B cell (primary cell): ENCODE results near the gene DDX25. TPM values are rescaled to one million over a fixed set of nuclear protein-coding genes. Genes with fewer than 3 reads are reported as not detected.

ENCODE experiments used
- ATAC-seq: fragments of 200-7000 bp; cut with Tn5 transposase; one replicate; pipeline ENCODE4 v1.10.0; 2021; ENCODE audit warnings: low read depth, mild to moderate bottlenecking, moderate number of reproducible peaks, moderate library complexity
- CTCF ChIA-PET: fragments of 350-600 bp; sonication (Branson Sonifier 250); formaldehyde crosslinking; loops from one replicate; lab custom pipeline; 2021; ENCODE audit warnings: antibody characterized with exemption, inconsistent platforms; lab: Charles Lee
- POLR2A ChIA-PET: fragments of 350-600 bp; sonication (Branson Sonifier 250); formaldehyde crosslinking; loops from one replicate; lab custom pipeline; 2021; ENCODE audit warnings: antibody characterized with exemption; lab: Charles Lee
- DNase-seq: peaks from one replicate; pipeline ENCODE4 v3.0.0; 2013
- H2AFZ ChIP-seq: 2 replicates; pipeline ENCODE4 v1.6.1; 2012; ENCODE audit warnings: mild to moderate bottlenecking, low read depth, low read length; ENCODE audit not compliant: insufficient read depth, poor library complexity, severe bottlenecking
- H3K27ac ChIP-seq, 2 donors: 1 replicate in 1 of 2; 2 replicates in 1 of 2; pipeline ENCODE4 v1.5.1; 2012 to 2013; ENCODE audit warnings: low read length in 2 of 2, mild to moderate bottlenecking in 2 of 2, moderate library complexity in 1 of 2
- H3K27me3 ChIP-seq, 4 experiments: fragments of 200-600 bp in 1 of 4; sonication (generic) in 1 of 4; replicated peaks in 1 of 4; 1 replicate in 2 of 4; 2 replicates in 2 of 4; pipeline versions ENCODE4 v1.6.1 to v1.7.0; 2013 to 2016; ENCODE audit warnings: low read length in 3 of 4, mild to moderate bottlenecking in 2 of 4, mixed read lengths in 1 of 4, moderate library complexity in 1 of 4; ENCODE audit not compliant: insufficient read depth in 4 of 4, control insufficient read depth in 3 of 4; ENCODE audit errors: control extremely low read depth in 1 of 4
- H3K36me3 ChIP-seq, 2 experiments: replicated peaks in 1 of 2; 1 replicate in 1 of 2; 2 replicates in 1 of 2; pipeline versions ENCODE4 v1.6.1 to v1.7.1; 2013; ENCODE audit warnings: low read length in 1 of 2; ENCODE audit not compliant: insufficient read depth in 2 of 2, control insufficient read depth in 1 of 2; ENCODE audit errors: control extremely low read depth in 1 of 2, extremely low read depth in 1 of 2
- H3K4me1 ChIP-seq, 2 donors: fragments of 200-600 bp in 1 of 2; sonication (generic) in 1 of 2; 1 replicate in 1 of 2; 2 replicates in 1 of 2; pipeline versions ENCODE4 v1.5.1 to v1.6.1; 2013 to 2017; ENCODE audit warnings: low read length in 2 of 2; ENCODE audit not compliant: control insufficient read depth in 2 of 2, insufficient read depth in 2 of 2
- H3K4me2 ChIP-seq: replicated peaks from 2 replicates; pipeline ENCODE3; 2012; ENCODE audit warnings: mild to moderate bottlenecking, low read depth, low read length; ENCODE audit not compliant: poor library complexity, severe bottlenecking
- H3K4me3 ChIP-seq, 5 experiments: fragments of 200-600 bp in 1 of 5; sonication (generic) in 1 of 5; 1 replicate in 3 of 5; 2 replicates in 2 of 5; pipeline versions ENCODE4 v1.5.1 to v1.7.0; 2011 to 2016; ENCODE audit warnings: low read length in 4 of 5, mild to moderate bottlenecking in 4 of 5, low read depth in 2 of 5, control low read depth in 1 of 5, moderate library complexity in 1 of 5; ENCODE audit not compliant: insufficient read depth in 1 of 5; ENCODE audit errors: control extremely low read depth in 1 of 5, extremely low read depth in 1 of 5
- H3K79me2 ChIP-seq: fragments of 200-600 bp; sonication (generic); one replicate; pipeline ENCODE4 v1.6.0; 2016; ENCODE audit warnings: low read length; ENCODE audit not compliant: control insufficient read depth, insufficient read depth
- H3K9ac ChIP-seq: fragments of 200-600 bp; sonication (generic); 2 replicates; pipeline ENCODE4 v1.6.1; 2017; ENCODE audit warnings: mild to moderate bottlenecking, low read length, moderate library complexity
- H3K9me3 ChIP-seq, 3 donors: one replicate each; pipeline versions ENCODE4 v1.6.1 to v1.7.1; 2013; ENCODE audit warnings: low read length in 2 of 3; ENCODE audit not compliant: control insufficient read depth in 2 of 3, insufficient read depth in 1 of 3; ENCODE audit errors: control extremely low read depth in 1 of 3
- H4K20me1 ChIP-seq: 2 replicates; pipeline ENCODE4 v1.6.0; 2012; ENCODE audit warnings: mild to moderate bottlenecking, low read length; ENCODE audit not compliant: insufficient read depth, control insufficient read depth, poor library complexity, severe bottlenecking
- H3K27ac Mint-ChIP-seq: one replicate; pipeline ENCODE4 v1.8.0; 2021; ENCODE audit warnings: mixed read lengths
- H3K27me3 Mint-ChIP-seq: one replicate; pipeline ENCODE4 v1.8.0; 2021; ENCODE audit warnings: mixed read lengths
- H3K4me1 Mint-ChIP-seq: one replicate; pipeline ENCODE4 v1.8.0; 2021; ENCODE audit warnings: mixed read lengths
- H3K4me3 Mint-ChIP-seq: one replicate; pipeline ENCODE4 v1.8.0; 2021; ENCODE audit warnings: mixed read lengths
- H3K9me3 Mint-ChIP-seq: one replicate; pipeline ENCODE4 v1.8.0; 2022; ENCODE audit warnings: mixed read lengths; ENCODE audit not compliant: insufficient read depth
- EZH2 ChIP-seq: IDR thresholded peaks from 2 replicates; pipeline ENCODE4 v1.6.1; 2012; ENCODE audit warnings: borderline replicate concordance, low read depth, mild to moderate bottlenecking, moderate library complexity, low read length; ENCODE audit not compliant: insufficient read depth, poor library complexity, severe bottlenecking
- WGBS: methylation state at CpG from one replicate; pipeline ENCODE4 v1.1.5; 2013; ENCODE audit warnings: missing lambda C conversion rate; ENCODE audit not compliant: insufficient coverage; 5-methylcytosine and 5-hydroxymethylcytosine counted together
- intact Hi-C: fragments of 100-400 bp; cut with micrococcal nuclease; formaldehyde crosslinking; loops from one replicate; pipeline ENCODE4 v1.10.0; 2022
- polyA plus RNA-seq: library from polyadenylated mRNA; depleted of rRNA; stranded (reverse); fragments of >200 nt; gene quantifications from 2 replicates; pipeline ENCODE4 v1.2.3, GENCODE V29; 2012
- total RNA-seq, 2 donors: library from RNA; stranded (reverse); fragments of 120-200 nt in 1 of 2; gene quantifications; 1 replicate in 1 of 2; 2 replicates in 1 of 2; pipeline versions ENCODE4 v1.2.3 to v1.2.4, GENCODE V29; 2013 to 2022
- TF ChIP-seq, protein P1 (sequence below): fragments of 200-600 bp; IDR thresholded peaks from one replicate; pipeline ENCODE4 v1.8.0; 2022; ENCODE audit warnings: antibody characterized with exemption, mild to moderate bottlenecking

Gene DDX25
- total and polyA plus RNA-seq, 2 donors (not counting 1 experiment from before 2014, with no cell fraction given) = not detected

DNA sequence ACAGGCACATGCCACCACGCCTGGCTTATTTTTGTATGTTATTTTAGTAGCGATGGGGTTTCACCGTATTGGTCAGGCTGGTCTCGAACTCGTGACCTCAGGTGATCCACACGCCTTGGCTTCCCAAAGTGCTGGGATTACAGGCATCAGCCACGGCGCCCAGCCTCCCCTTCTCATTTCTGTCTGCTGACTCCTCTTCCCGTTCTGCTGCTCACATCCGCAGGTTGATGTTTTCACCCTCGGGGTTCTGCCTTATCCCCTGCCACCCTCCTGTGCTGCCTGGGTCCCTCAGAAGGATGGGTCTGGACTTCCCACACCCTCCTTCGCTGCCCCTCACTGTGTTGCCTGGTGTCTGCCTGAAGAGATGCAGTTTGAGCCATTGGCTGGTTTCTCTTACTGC is 22.4 kb downstream of the DDX25 start:
- Histone ChIP-seq H3K27me3 (peaks cover 0 to 13% (median 0%) of the 10 kb centered on the region in 4 experiments), H3K9me3 (no peaks in the 10 kb centered on the region), H3K79me2 (no peaks in the 10 kb centered on the region), H3K4me3 (no peak overlapping the region), H3K4me2 (no peak overlapping the region), H3K4me1 (no peaks in the 10 kb centered on the region), H3K9ac (no peak overlapping the region), H3K36me3 (no peaks in the 10 kb centered on the region), H2AFZ (no peak overlapping the region), H3K27ac (no peak overlapping the region), H4K20me1 (no peaks in the 10 kb centered on the region)
- POLR2A ChIA-PET = no interaction called here
- H3K27ac Mint-ChIP-seq = no peak overlapping the region
- TF ChIP-seq, protein P1, sequence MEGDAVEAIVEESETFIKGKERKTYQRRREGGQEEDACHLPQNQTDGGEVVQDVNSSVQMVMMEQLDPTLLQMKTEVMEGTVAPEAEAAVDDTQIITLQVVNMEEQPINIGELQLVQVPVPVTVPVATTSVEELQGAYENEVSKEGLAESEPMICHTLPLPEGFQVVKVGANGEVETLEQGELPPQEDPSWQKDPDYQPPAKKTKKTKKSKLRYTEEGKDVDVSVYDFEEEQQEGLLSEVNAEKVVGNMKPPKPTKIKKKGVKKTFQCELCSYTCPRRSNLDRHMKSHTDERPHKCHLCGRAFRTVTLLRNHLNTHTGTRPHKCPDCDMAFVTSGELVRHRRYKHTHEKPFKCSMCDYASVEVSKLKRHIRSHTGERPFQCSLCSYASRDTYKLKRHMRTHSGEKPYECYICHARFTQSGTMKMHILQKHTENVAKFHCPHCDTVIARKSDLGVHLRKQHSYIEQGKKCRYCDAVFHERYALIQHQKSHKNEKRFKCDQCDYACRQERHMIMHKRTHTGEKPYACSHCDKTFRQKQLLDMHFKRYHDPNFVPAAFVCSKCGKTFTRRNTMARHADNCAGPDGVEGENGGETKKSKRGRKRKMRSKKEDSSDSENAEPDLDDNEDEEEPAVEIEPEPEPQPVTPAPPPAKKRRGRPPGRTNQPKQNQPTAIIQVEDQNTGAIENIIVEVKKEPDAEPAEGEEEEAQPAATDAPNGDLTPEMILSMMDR = no peak
- no peak for TF ChIP-seq EZH2
- DNase-seq = no peak
- CTCF ChIA-PET = no interaction called here
- peaks cover 48% of the 10 kb centered on the region for H3K27me3 Mint-ChIP-seq
- H3K9me3 Mint-ChIP-seq = no peaks in the 10 kb centered on the region
- H3K4me1 Mint-ChIP-seq = peaks cover 2% of the 10 kb centered on the region
- intact Hi-C loops = no loop called here
- ATAC-seq = no peak
- 89% methylated on average over 12 of the region's 12 CpGs for WGBS
- no peak overlapping the region for H3K4me3 Mint-ChIP-seq

DNA sequence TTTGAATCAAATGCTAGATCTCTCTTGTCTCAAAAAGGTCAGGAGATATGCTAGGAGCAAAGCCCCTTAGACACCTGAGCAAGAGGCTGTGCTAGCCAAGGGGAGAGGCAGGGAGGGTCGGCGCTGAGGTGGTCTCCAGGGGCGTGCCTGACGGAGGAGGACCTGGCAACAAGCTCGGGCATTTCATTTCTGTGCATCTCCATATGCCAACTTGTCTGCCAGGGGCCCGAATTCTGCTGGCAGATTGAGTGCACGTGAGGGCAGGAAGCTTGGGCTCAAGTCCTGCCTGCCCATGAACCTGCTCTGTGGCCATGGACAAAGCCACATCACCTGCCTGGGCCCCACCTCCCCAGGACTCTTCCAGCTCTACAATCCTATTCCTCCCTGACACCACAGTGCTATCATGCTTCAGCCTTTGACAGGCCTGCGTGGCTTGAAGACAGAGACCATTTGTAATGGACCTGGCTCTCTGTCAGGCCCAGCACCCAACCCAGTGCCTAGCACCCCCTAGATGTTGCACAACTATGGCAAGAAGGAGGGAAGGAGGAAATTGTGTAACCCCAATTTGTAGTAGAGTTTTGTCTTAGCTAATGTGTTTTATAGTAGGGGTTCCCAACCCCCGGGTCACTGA is 25.3 kb downstream of the DDX25 start:
- no peaks in the 10 kb centered on the region for H4K20me1 ChIP-seq
- WGBS = 78% methylated on average over 9 of the region's 9 CpGs
- no peak overlapping the region for H3K9ac ChIP-seq
- CTCF ChIA-PET = no interaction called here
- H3K9me3 ChIP-seq = no peaks in the 10 kb centered on the region
- no peak overlapping the region for H2AFZ ChIP-seq
- no peak for ATAC-seq
- H3K4me3 ChIP-seq = no peak overlapping the region
- H3K27ac ChIP-seq = no peak overlapping the region
- Mint-ChIP-seq H3K9me3 (no peaks in the 10 kb centered on the region), H3K4me1 (no peaks in the 10 kb centered on the region), H3K27ac (no peak overlapping the region), H3K27me3 (peaks cover 40% of the 10 kb centered on the region), H3K4me3 (no peak overlapping the region)
- intact Hi-C loops = no loop called here
- no peak for DNase-seq
- H3K4me1 ChIP-seq = no peaks in the 10 kb centered on the region
- peaks cover 0 to 5% (median 0%) of the 10 kb centered on the region in 4 experiments for H3K27me3 ChIP-seq
- POLR2A ChIA-PET = no interaction called here
- H3K36me3 ChIP-seq = no peaks in the 10 kb centered on the region
- TF ChIP-seq, protein P1 = no peak
- TF ChIP-seq EZH2 = no peak
- H3K79me2 ChIP-seq = no peaks in the 10 kb centered on the region
- no peak overlapping the region for H3K4me2 ChIP-seq
